OCI-LY7 (cell line): ENCODE data around the gene KRTAP5-5. TPM values are rescaled to one million over a fixed set of nuclear protein-coding genes. Genes with fewer than 3 reads are reported as not detected.

Experiments
- BruUV-seq: library from RNA; stranded (reverse); fragments of 400-500 nt; replicated peaks from 2 replicates; lab custom pipeline; 2021; lab: Mats Ljungman, UMichigan
- CTCF ChIA-PET: fragments of 300-600 bp; sonication (Branson Sonifier 250); formaldehyde crosslinking; loops from one replicate; lab custom pipeline; 2022; ENCODE audit warnings: antibody characterized with exemption; ENCODE audit not compliant: unreplicated experiment; lab: Charles Lee
- POLR2A ChIA-PET: fragments of 300-600 bp; sonication (Branson Sonifier 250); formaldehyde crosslinking; loops from one replicate; lab custom pipeline; 2022; ENCODE audit warnings: antibody characterized with exemption; lab: Charles Lee
- DNase-seq: peaks from one replicate; pipeline ENCODE4 v3.0.0-alpha.2; 2015; ENCODE audit warnings: low spot score
- H2AFZ ChIP-seq: fragments of 200-600 bp; sonication (generic), shearing (Covaris generic); 2 replicates; pipeline ENCODE4 v1.6.1; 2014; ENCODE audit warnings: mild to moderate bottlenecking, antibody characterized with exemption, low read length, moderate library complexity
- H3K27ac ChIP-seq: fragments of 200-600 bp; sonication (generic); 2 replicates; pipeline ENCODE4 v1.5.1; 2014; ENCODE audit warnings: mixed run types, low read depth, mild to moderate bottlenecking, moderate library complexity, low read length, inconsistent platforms; ENCODE audit not compliant: poor library complexity, severe bottlenecking
- H3K36me3 ChIP-seq: fragments of 200-600 bp; sonication (generic); 2 replicates; pipeline ENCODE4 v1.6.1; 2014; ENCODE audit warnings: mild to moderate bottlenecking, antibody characterized with exemption, low read length, moderate library complexity, mixed read lengths; ENCODE audit not compliant: insufficient read depth
- H3K4me1 ChIP-seq: fragments of 200-600 bp; sonication (generic); 2 replicates; pipeline ENCODE4 v1.5.1; 2014; ENCODE audit warnings: mild to moderate bottlenecking, low read length; ENCODE audit not compliant: insufficient read depth, poor library complexity, severe bottlenecking
- H3K4me2 ChIP-seq: fragments of 200-600 bp; sonication (generic); 2 replicates; pipeline ENCODE4 v1.6.1; 2014; ENCODE audit warnings: mild to moderate bottlenecking, low read length
- H3K4me3 ChIP-seq: fragments of 200-600 bp; sonication (generic); 2 replicates; pipeline ENCODE4 v1.5.1; 2014; ENCODE audit warnings: mild to moderate bottlenecking, low read depth, low read length; ENCODE audit not compliant: poor library complexity, severe bottlenecking
- H3K79me2 ChIP-seq: fragments of 200-600 bp; sonication (generic); 2 replicates; pipeline ENCODE4 v1.6.1; 2016; ENCODE audit warnings: low read depth, mild to moderate bottlenecking, low read length, moderate library complexity, mixed read lengths; ENCODE audit not compliant: insufficient read depth
- H3K9me2 ChIP-seq: fragments of 200-600 bp; sonication (generic); 2 replicates; pipeline ENCODE4 v1.6.1; 2016; ENCODE audit warnings: mild to moderate bottlenecking, low read length, mixed read lengths; ENCODE audit not compliant: insufficient read depth
- H3K9me3 ChIP-seq: fragments of 200-600 bp; sonication (generic); 2 replicates; pipeline ENCODE4 v1.6.1; 2014; ENCODE audit warnings: mild to moderate bottlenecking, mixed run types, low read length, mixed read lengths
- H4K20me1 ChIP-seq: fragments of 200-600 bp; sonication (generic); 2 replicates; pipeline ENCODE4 v1.6.1; 2014; ENCODE audit warnings: mild to moderate bottlenecking, antibody characterized with exemption, low read length, moderate library complexity, mixed read lengths; ENCODE audit not compliant: insufficient read depth
- CTCF ChIP-seq: fragments of 200-600 bp; sonication (generic); conservative IDR thresholded peaks from 2 replicates; pipeline ENCODE4 v1.5.1; 2014; ENCODE audit warnings: mild to moderate bottlenecking, antibody characterized with exemption, low read length, moderate library complexity, mixed read lengths
- EZH2phosphoT487 ChIP-seq: fragments of 200-600 bp; sonication (generic); IDR thresholded peaks from 2 replicates; pipeline ENCODE4 v1.6.1; 2018; ENCODE audit warnings: low read depth, borderline replicate concordance, mild to moderate bottlenecking, mixed run types, antibody characterized with exemption, low read length, moderate library complexity, mixed read lengths
- intact Hi-C: fragments of 100-400 bp; cut with micrococcal nuclease; formaldehyde crosslinking; loops from one replicate; pipeline ENCODE4 v1.10.0; 2022; ENCODE audit not compliant: unreplicated experiment
- total RNA-seq, 2 experiments: library from RNA; depleted of rRNA in 1 of 2; stranded (reverse); fragments of >200 nt in 1 of 2; shearing (Covaris generic) in 1 of 2; gene quantifications; 2 replicates each; pipeline ENCODE4 v1.2.3, GENCODE V29; 2014 to 2022

KRTAP5-5 gene
- total RNA-seq, 2 experiments from 2014 or later = not detected

- intact Hi-C loops = no loop called here
- no peaks in the 10 kb centered on the region for H3K36me3 ChIP-seq
- TF ChIP-seq CTCF (no peak), EZH2phosphoT487 (no peak)
- H3K4me3 ChIP-seq = no peak overlapping the region
- no peak overlapping the region for H3K4me2 ChIP-seq
- ChIA-PET POLR2A (no interaction called here), CTCF (no interaction called here)
- H3K79me2 ChIP-seq = no peaks in the 10 kb centered on the region
- no peak for DNase-seq
- no TSS peak for BruUV-seq
- no peaks in the 10 kb centered on the region for H3K9me3 ChIP-seq
- no peaks in the 10 kb centered on the region for H3K9me2 ChIP-seq
- no peaks in the 10 kb centered on the region for H3K4me1 ChIP-seq
- no peak overlapping the region for H2AFZ ChIP-seq
- H3K27ac ChIP-seq = no peak overlapping the region
- no peaks in the 10 kb centered on the region for H4K20me1 ChIP-seq
Observed at GRCh38 chr11:1665313-1665712, 35.7 kb downstream of the KRTAP5-5 start.

- Histone ChIP-seq H3K9me3 (no peaks in the 10 kb centered on the region), H3K9me2 (no peaks in the 10 kb centered on the region), H3K4me3 (no peak overlapping the region), H3K4me2 (no peak overlapping the region), H4K20me1 (no peaks in the 10 kb centered on the region), H3K79me2 (no peaks in the 10 kb centered on the region), H2AFZ (no peak overlapping the region), H3K27ac (no peak overlapping the region), H3K4me1 (no peaks in the 10 kb centered on the region), H3K36me3 (no peaks in the 10 kb centered on the region)
- TF ChIP-seq EZH2phosphoT487 (no peak), CTCF (no peak)
- ChIA-PET POLR2A (no interaction called here), CTCF (no interaction called here)
- intact Hi-C loops = no loop called here
- no TSS peak for BruUV-seq
- DNase-seq = no peak
Observed at GRCh38 chr11:1667121-1667850, 37.7 kb downstream of the KRTAP5-5 start.

- intact Hi-C loops = no loop called here
- CTCF ChIA-PET = no interaction called here
- H3K9me3 ChIP-seq = no peaks in the 10 kb centered on the region
- no TSS peak for BruUV-seq
- no peak for DNase-seq
- TF ChIP-seq CTCF (no peak), EZH2phosphoT487 (no peak)
- H3K27ac ChIP-seq = no peak overlapping the region
- H3K4me2 ChIP-seq = no peak overlapping the region
- H3K4me1 ChIP-seq = no peaks in the 10 kb centered on the region
- H3K9me2 ChIP-seq = no peaks in the 10 kb centered on the region
- no peak overlapping the region for H3K4me3 ChIP-seq
- no peaks in the 10 kb centered on the region for H4K20me1 ChIP-seq
- no peaks in the 10 kb centered on the region for H3K36me3 ChIP-seq
- POLR2A ChIA-PET = no interaction called here
- H3K79me2 ChIP-seq = no peaks in the 10 kb centered on the region
- H2AFZ ChIP-seq = no peak overlapping the region
Observed at GRCh38 chr11:1667906-1668305, 38.3 kb downstream of the KRTAP5-5 start.
